Left lung (tissue), 10 donors: ENCODE measurements around the gene RGL1. TPM values are rescaled to one million over a fixed set of nuclear protein-coding genes. Genes with fewer than 3 reads are reported as not detected.

ENCODE experiments used
- ATAC-seq: fragments of 200-7000 bp; cut with Tn5 transposase; one replicate; pipeline ENCODE4 v1.9.1; 2020; ENCODE audit warnings: moderate library complexity
- DNase-seq, 4 donors: peaks; one replicate each; pipeline ENCODE4 v3.0.0-alpha.2; 2013 to 2020
- H3K27ac ChIP-seq, 2 donors: fragments of 200-600 bp; sonication (generic) in 1 of 2; one replicate each; pipeline versions ENCODE4 v1.5.0 to v1.8.0; 2020 to 2021
- H3K27me3 ChIP-seq, 2 donors: fragments of 200-600 bp; sonication (generic) in 1 of 2; one replicate each; pipeline versions ENCODE4 v1.5.0 to v1.8.0; 2020 to 2021
- H3K36me3 ChIP-seq, 2 donors: fragments of 200-600 bp; sonication (generic) in 1 of 2; one replicate each; pipeline versions ENCODE4 v1.5.0 to v1.8.0; 2020 to 2021
- H3K4me1 ChIP-seq, 2 donors: fragments of 200-600 bp; one replicate each; pipeline ENCODE4 v1.8.0; 2021
- H3K4me3 ChIP-seq, 2 donors: fragments of 200-600 bp; sonication (generic) in 1 of 2; one replicate each; pipeline versions ENCODE4 v1.5.0 to v1.8.0; 2020 to 2021; ENCODE audit warnings: mild to moderate bottlenecking in 1 of 2
- H3K9me3 ChIP-seq, 2 donors: fragments of 200-600 bp; sonication (generic) in 1 of 2; one replicate each; pipeline versions ENCODE4 v1.5.0 to v1.8.0; 2020 to 2021
- CTCF ChIP-seq, 2 donors: fragments of 200-600 bp; sonication (generic) in 1 of 2; IDR thresholded peaks; one replicate each; pipeline versions ENCODE4 v1.5.0 to v1.8.0; 2021; ENCODE audit warnings: antibody characterized with exemption in 2 of 2
- intact Hi-C, 2 donors: fragments of 100-400 bp; cut with DNase I; formaldehyde crosslinking; loops; one replicate each; pipeline versions ENCODE4 v1.11.2 to v1.14.2; 2022
- polyA plus RNA-seq, 6 donors: library from polyadenylated mRNA; unstranded; fragments of 120-200 nt; gene quantifications; one replicate each; pipeline ENCODE4 v1.2.1, GENCODE V29; 2013; ENCODE audit not compliant: insufficient read length in 6 of 6
- total RNA-seq, 2 donors: library from RNA; stranded (reverse); fragmentation: NEBNext Ultra II Directional; extraction: Animal tissue kit (Norgen Biotek cat#: 25700); gene quantifications; one replicate each; pipeline ENCODE4 v1.2.1, GENCODE V29; 2021
- donor health status: DM: no; HTN: yes; CAD: no.
- donor health status: DM: no; HTN: no; CAD: no.

RGL1 gene
- total and polyA plus RNA-seq, 8 donors: 33.7 to 52.6 (median 40.9) TPM

GRCh38 chr1:183863852-183864251 is 58.9 kb downstream of the RGL1 start:
- H3K36me3 ChIP-seq: peaks cover 0 to 22% of the 10 kb centered on the region in 2 donors
- no peaks in the 10 kb centered on the region for H3K9me3 ChIP-seq
- peaks cover 0 to 1% of the 10 kb centered on the region in 2 donors for H3K4me1 ChIP-seq
- intact Hi-C loops: no loop called here
- TF ChIP-seq CTCF (IDR thresholded peaks at IDR 0.05): no peak
- no peaks in the 10 kb centered on the region for H3K27me3 ChIP-seq
- ATAC-seq: no peak
- H3K27ac ChIP-seq: no peak overlapping the region
- no peak for DNase-seq
- no peak overlapping the region for H3K4me3 ChIP-seq

GRCh38 chr1:183864611-183865010 is 59.7 kb downstream of the RGL1 start:
- no peaks in the 10 kb centered on the region for H3K27me3 ChIP-seq

DNA sequence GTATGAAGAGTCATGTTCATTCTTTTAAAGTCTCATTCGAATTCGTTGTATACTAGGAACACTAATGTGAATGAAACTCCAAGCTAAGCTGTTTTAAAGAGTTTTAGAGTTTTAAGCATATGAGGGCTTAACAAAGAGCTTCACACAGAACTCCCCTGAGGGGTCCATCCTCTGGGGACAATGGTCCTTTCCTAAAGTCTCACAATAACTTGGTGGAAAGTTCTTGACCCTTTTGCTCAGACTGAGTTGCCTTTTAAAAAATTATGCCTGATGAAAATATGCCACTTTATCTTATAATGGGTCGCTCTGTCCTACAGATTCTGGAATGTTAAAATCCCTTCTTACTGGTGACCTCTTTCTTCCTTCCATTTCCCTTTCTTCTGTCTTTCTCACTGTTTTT is 64.3 kb downstream of the RGL1 start:
- ATAC-seq (no peak), DNase-seq (no peak)
- Histone ChIP-seq H3K27me3 (no peaks in the 10 kb centered on the region), H3K27ac (peak overlapping the region in 1 of 2 donors; percentile 77), H3K4me3 (no peak overlapping the region), H3K9me3 (no peaks in the 10 kb centered on the region), H3K36me3 (peaks cover 0 to 19% of the 10 kb centered on the region in 2 donors), H3K4me1 (peaks cover 19 to 51% of the 10 kb centered on the region in 2 donors)
- intact Hi-C loops: no loop called here
- no peak for TF ChIP-seq CTCF (IDR thresholded peaks at IDR 0.05)

More at GRCh38 chr1:183864611-183865010, 59.7 kb downstream of the RGL1 start:
- no peak for TF ChIP-seq CTCF (IDR thresholded peaks at IDR 0.05)
- Histone ChIP-seq H3K4me1 (peaks cover 0 to 9% of the 10 kb centered on the region in 2 donors), H3K4me3 (no peak overlapping the region), H3K36me3 (peaks cover 0 to 23% of the 10 kb centered on the region in 2 donors), H3K9me3 (no peaks in the 10 kb centered on the region), H3K27ac (no peak overlapping the region)
- ATAC-seq (no peak), DNase-seq (no peak)
- intact Hi-C loops: no loop called here

GRCh38 chr1:183869664-183870063 is 64.7 kb downstream of the RGL1 start:
- no peak for DNase-seq
- ATAC-seq: no peak
- Histone ChIP-seq H3K4me3 (no peak overlapping the region), H3K27me3 (no peaks in the 10 kb centered on the region), H3K4me1 (peaks cover 22 to 55% of the 10 kb centered on the region in 2 donors), H3K27ac (peak overlapping the region in 1 of 2 donors; percentile 77), H3K9me3 (no peaks in the 10 kb centered on the region), H3K36me3 (peaks cover 0 to 19% of the 10 kb centered on the region in 2 donors)
- TF ChIP-seq CTCF (IDR thresholded peaks at IDR 0.05): no peak
- intact Hi-C loops: no loop called here

- H3K36me3 ChIP-seq: peaks cover 0 to 19% of the 10 kb centered on the region in 2 donors
- ATAC-seq: peak; percentile 24
- no peaks in the 10 kb centered on the region for H3K27me3 ChIP-seq
- peaks cover 22 to 64% of the 10 kb centered on the region in 2 donors for H3K4me1 ChIP-seq
- TF ChIP-seq CTCF (IDR thresholded peaks at IDR 0.05): no peak
- peak overlapping the region; percentile 70 to 77 for H3K27ac ChIP-seq
- no peak overlapping the region for H3K4me3 ChIP-seq
- no peaks in the 10 kb centered on the region for H3K9me3 ChIP-seq
- DNase-seq: peak in 1 of 4 donors; percentile 53
- intact Hi-C loops: no loop called here
Observed at GRCh38 chr1:183870351-183871077, 65.6 kb downstream of the RGL1 start.
